IMR-90 (cell line): ENCODE data around the gene WDR17. TPM values are rescaled to one million over a fixed set of nuclear protein-coding genes. Genes with fewer than 3 reads are reported as not detected.

Source experiments
- ATAC-seq: fragments of 200-7000 bp; cut with Tn5 transposase; 2 replicates; pipeline ENCODE4 v1.9.1; 2020; ENCODE audit warnings: low read depth, mild to moderate bottlenecking, moderate library complexity
- BruUV-seq: library from RNA; stranded (reverse); fragments of 400-500 nt; replicated peaks from 2 replicates; lab custom pipeline; 2021; lab: Mats Ljungman, UMichigan
- CTCF ChIA-PET: fragments of 300-600 bp; formaldehyde crosslinking; extraction: SDS; loops from one replicate; lab custom pipeline; 2021; ENCODE audit warnings: antibody characterized with exemption; lab: Yijun Ruan, JAX
- POLR2A ChIA-PET: fragments of 300-600 bp; sonication (Branson Sonifier 250); formaldehyde crosslinking; loops from one replicate; lab custom pipeline; 2022; ENCODE audit warnings: antibody characterized with exemption; ENCODE audit not compliant: unreplicated experiment; lab: Charles Lee
- DNase-seq: peaks from one replicate; pipeline ENCODE4 v3.0.0; 2013
- H2AFZ ChIP-seq: replicated peaks from 2 replicates; pipeline ENCODE3; 2013; ENCODE audit warnings: low read length, mild to moderate bottlenecking; ENCODE audit not compliant: poor library complexity
- H2AK5ac ChIP-seq: 2 replicates; pipeline ENCODE4 v1.6.1; 2013; ENCODE audit warnings: low read depth, low read length, inconsistent platforms
- H2AK9ac ChIP-seq: replicated peaks from 2 replicates; pipeline ENCODE3; 2013; ENCODE audit warnings: mild to moderate bottlenecking, low read depth, low read length, moderate library complexity; ENCODE audit not compliant: poor library complexity
- H2BK120ac ChIP-seq: 2 replicates; pipeline ENCODE4 v1.6.1; 2013; ENCODE audit warnings: low read depth, low read length, inconsistent platforms
- H2BK15ac ChIP-seq: 3 replicates; pipeline ENCODE4 v1.6.1; 2013; ENCODE audit warnings: low read depth, low read length, inconsistent platforms
- H2BK20ac ChIP-seq: 2 replicates; pipeline ENCODE4 v1.6.1; 2013; ENCODE audit warnings: low read depth, mild to moderate bottlenecking, inconsistent platforms, low read length, moderate library complexity
- H2BK5ac ChIP-seq: 2 replicates; pipeline ENCODE4 v1.6.1; 2013; ENCODE audit warnings: mild to moderate bottlenecking, low read depth, low read length, inconsistent platforms; ENCODE audit not compliant: poor library complexity, severe bottlenecking
- H3K14ac ChIP-seq: replicated peaks from 2 replicates; pipeline ENCODE4 v1.6.1; 2013; ENCODE audit warnings: low read depth, low read length, inconsistent platforms
- H3K18ac ChIP-seq: 2 replicates; pipeline ENCODE4 v1.6.1; 2013; ENCODE audit warnings: low read depth, low read length, control low read depth
- H3K23ac ChIP-seq: 2 replicates; pipeline ENCODE4 v1.6.1; 2013; ENCODE audit warnings: low read depth, low read length, inconsistent platforms
- H3K27ac ChIP-seq: 2 replicates; pipeline ENCODE4 v1.5.1; 2013; ENCODE audit warnings: mild to moderate bottlenecking, control low read depth, low read length; ENCODE audit not compliant: insufficient read depth
- H3K27me3 ChIP-seq: 2 replicates; pipeline ENCODE4 v1.6.1; 2013; ENCODE audit warnings: low read length; ENCODE audit not compliant: control insufficient read depth, insufficient read depth
- H3K36me3 ChIP-seq: 2 replicates; pipeline ENCODE4 v1.6.1; 2013; ENCODE audit warnings: low read length, mixed read lengths; ENCODE audit not compliant: control insufficient read depth, insufficient read depth
- H3K4ac ChIP-seq: 2 replicates; pipeline ENCODE4 v1.6.1; 2013; ENCODE audit warnings: low read depth, low read length, inconsistent platforms
- H3K4me1 ChIP-seq: 2 replicates; pipeline ENCODE4 v1.6.1; 2013; ENCODE audit warnings: low read length, mixed read lengths; ENCODE audit not compliant: control insufficient read depth, insufficient read depth
- H3K4me2 ChIP-seq: 2 replicates; pipeline ENCODE4 v1.6.1; 2013; ENCODE audit warnings: low read depth, mild to moderate bottlenecking, control low read depth, low read length, moderate library complexity
- H3K4me3 ChIP-seq: 2 replicates; pipeline ENCODE4 v1.5.1; 2013; ENCODE audit warnings: low read depth, mild to moderate bottlenecking, control low read depth, low read length, moderate library complexity; ENCODE audit not compliant: insufficient read depth
- H3K56ac ChIP-seq: 2 replicates; pipeline ENCODE4 v1.6.1; 2013; ENCODE audit warnings: low read length, inconsistent platforms; ENCODE audit not compliant: insufficient read depth; ENCODE audit errors: extremely low read depth
- H3K79me1 ChIP-seq, 2 experiments: 2 replicates each; pipeline ENCODE4 v1.6.1; 2013; ENCODE audit warnings: low read length in 2 of 2, inconsistent platforms in 1 of 2, low read depth in 1 of 2
- H3K9ac ChIP-seq: 2 replicates; pipeline ENCODE4 v1.6.1; 2013; ENCODE audit warnings: low read depth, low read length, control low read depth
- H3K9me1 ChIP-seq: 2 replicates; pipeline ENCODE4 v1.6.1; 2013; ENCODE audit warnings: low read length, inconsistent platforms; ENCODE audit not compliant: insufficient read depth
- H3K9me3 ChIP-seq: 2 replicates; pipeline ENCODE4 v1.6.1; 2013; ENCODE audit warnings: low read length; ENCODE audit not compliant: control insufficient read depth, insufficient read depth
- H4K20me1 ChIP-seq: 2 replicates; pipeline ENCODE4 v1.6.1; 2013; ENCODE audit warnings: low read length, inconsistent platforms; ENCODE audit not compliant: insufficient read depth
- H4K5ac ChIP-seq: 2 replicates; pipeline ENCODE4 v1.6.1; 2013; ENCODE audit warnings: mild to moderate bottlenecking, low read depth, low read length, control low read depth
- H4K8ac ChIP-seq, 2 experiments: 2 replicates each; pipeline ENCODE4 v1.6.1; 2013; ENCODE audit warnings: low read depth in 2 of 2, low read length in 2 of 2, control low read depth in 1 of 2, inconsistent platforms in 1 of 2
- H4K91ac ChIP-seq: 2 replicates; pipeline ENCODE4 v1.6.1; 2013; ENCODE audit warnings: low read depth, low read length, inconsistent platforms; ENCODE audit not compliant: insufficient read depth
- BHLHE40 ChIP-seq: fragments of 150-350 bp; IDR thresholded peaks from 2 replicates; pipeline ENCODE4 v1.6.1; 2016; ENCODE audit warnings: mild to moderate bottlenecking, low read depth, low read length
- CEBPB ChIP-seq: IDR thresholded peaks from 2 replicates; pipeline ENCODE4 v1.6.1; 2012; ENCODE audit warnings: low read depth, low read length, improper control_type of control experiment
- CHD1 ChIP-seq: IDR thresholded peaks from 2 replicates; pipeline ENCODE4 v1.6.1; 2012; ENCODE audit warnings: low read depth, low read length, improper control_type of control experiment
- FOS ChIP-seq: fragments of 150-350 bp; IDR thresholded peaks from 2 replicates; pipeline ENCODE4 v1.6.1; 2016; ENCODE audit warnings: low read depth, low read length
- MAFK ChIP-seq: IDR thresholded peaks from 2 replicates; pipeline ENCODE4 v1.6.1; 2012; ENCODE audit warnings: low read depth, low read length, improper control_type of control experiment
- MAZ ChIP-seq: IDR thresholded peaks from 2 replicates; pipeline ENCODE4 v1.6.1; 2012; ENCODE audit warnings: low read depth, mild to moderate bottlenecking, low read length, improper control_type of control experiment, moderate library complexity, borderline replicate concordance
- MXI1 ChIP-seq: IDR thresholded peaks from 2 replicates; pipeline ENCODE4 v1.6.1; 2012; ENCODE audit warnings: low read depth, mild to moderate bottlenecking, low read length, moderate library complexity, borderline replicate concordance
- POLR2A ChIP-seq: IDR thresholded peaks from 2 replicates; pipeline ENCODE4 v1.6.1; 2012; ENCODE audit warnings: mild to moderate bottlenecking, low read depth, low read length
- RAD21 ChIP-seq: IDR thresholded peaks from 2 replicates; pipeline ENCODE4 v1.6.1; 2012; ENCODE audit warnings: low read length, improper control_type of control experiment
- RCOR1 ChIP-seq: IDR thresholded peaks from 2 replicates; pipeline ENCODE4 v1.6.1; 2012; ENCODE audit warnings: mild to moderate bottlenecking, low read length, improper control_type of control experiment; ENCODE audit not compliant: insufficient replicate concordance
- RFX5 ChIP-seq: IDR thresholded peaks from 2 replicates; pipeline ENCODE4 v1.8.0; 2012; ENCODE audit warnings: low read depth, mild to moderate bottlenecking, low read length, moderate library complexity
- SMC3 ChIP-seq: fragments of 150-350 bp; IDR thresholded peaks from 2 replicates; pipeline ENCODE4 v1.6.1; 2016; ENCODE audit warnings: low read depth, mild to moderate bottlenecking, antibody characterized with exemption, low read length, moderate library complexity
- WGBS, 2 experiments: methylation state at CpG; one replicate each; pipeline versions ENCODE4 v1.1.5 to v1.1.7; 2013; ENCODE audit warnings: missing lambda C conversion rate in 2 of 2; ENCODE audit not compliant: insufficient read length in 1 of 2; ENCODE audit errors: extremely low coverage in 2 of 2; 5-methylcytosine and 5-hydroxymethylcytosine counted together
- dilution Hi-C: fragments of 300-500 bp; cut with HindIII; formaldehyde crosslinking; loops from one replicate; pipeline ENCODE4 v1.14.3; 2018; ENCODE audit warnings: low sequenced_read_pairs; ENCODE audit not compliant: unreplicated experiment
- in situ Hi-C: fragments of 300-500 bp; cut with MboI; formaldehyde crosslinking; loops from 3 replicates; pipeline ENCODE4 v1.14.3; 2019; ENCODE audit warnings: low sequenced_read_pairs, inconsistent platforms, mixed read lengths
- intact Hi-C: fragments of 100-400 bp; cut with micrococcal nuclease; formaldehyde crosslinking; loops from 2 replicates; pipeline ENCODE4 v1.10.0; 2022
- polyA plus RNA-seq, 3 experiments: library from polyadenylated mRNA; depleted of rRNA; stranded (reverse); fragments of >200 nt; gene quantifications; 2 replicates each; pipeline ENCODE4 v1.2.3, GENCODE V29; 2012; ENCODE audit warnings: low replicate concordance in 1 of 3
- total RNA-seq: library from RNA; depleted of rRNA; stranded (reverse); fragments of >200 nt; gene quantifications from 2 replicates; pipeline ENCODE4 v1.2.3, GENCODE V29; 2012
- TF ChIP-seq, protein P1 (sequence below): fragments of 150-350 bp; IDR thresholded peaks from 2 replicates; pipeline ENCODE4 v1.6.1; 2016; ENCODE audit warnings: low read depth, mild to moderate bottlenecking, low read length, moderate library complexity, borderline replicate concordance
- TF ChIP-seq, protein P2 (sequence below): conservative IDR thresholded peaks from 2 replicates; pipeline ENCODE4 v1.5.1; 2012; ENCODE audit warnings: mild to moderate bottlenecking, low read depth, low read length, improper control_type of control experiment
- TF ChIP-seq, protein P3 (sequence below): fragments of 150-350 bp; IDR thresholded peaks from 2 replicates; pipeline ENCODE4 v1.6.1; 2017; ENCODE audit warnings: mild to moderate bottlenecking, antibody characterized with exemption, low read length, low read depth

The WDR17 gene
- total and polyA plus RNA-seq, 2 of the 4 experiments (the other 2 are of a cell fraction), result 0.53 to 0.54 TPM

DNA sequence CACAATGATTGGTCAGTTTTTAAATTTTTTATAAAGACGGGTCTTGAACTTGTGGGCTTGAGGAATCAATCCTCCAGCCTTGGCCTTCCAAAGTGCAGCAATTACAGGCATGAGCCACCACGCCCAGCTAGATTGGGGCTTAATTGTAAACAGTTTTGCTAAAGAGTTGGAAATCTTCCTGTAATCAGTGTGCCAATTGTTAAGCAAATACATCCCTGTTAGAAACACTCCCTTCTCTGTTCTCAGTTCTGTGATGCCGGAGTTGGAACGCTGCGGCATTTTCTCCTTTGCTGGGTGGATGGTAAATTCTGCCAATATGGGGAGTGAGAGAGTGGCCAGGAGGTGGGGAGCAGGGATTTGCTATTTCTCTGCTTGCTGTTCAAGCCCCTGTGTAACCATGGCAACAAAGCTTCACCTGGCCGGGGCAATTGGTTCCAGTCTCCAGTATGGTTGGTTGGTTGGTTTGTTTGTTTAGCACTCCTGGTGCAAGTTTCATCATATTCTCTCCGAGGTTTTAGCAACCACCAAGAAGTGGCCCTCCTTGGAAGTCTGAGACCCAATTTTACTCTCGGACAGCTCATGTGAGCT, 132.8 kb downstream of the WDR17 start:
- Histone ChIP-seq H4K20me1 (no peaks in the 10 kb centered on the region), H3K4me1 (peaks cover 3% of the 10 kb centered on the region; the same call in 1 of the 2 replicates), H2BK15ac (no peak overlapping the region), H2AK9ac (no peak overlapping the region), H3K27ac (no peak overlapping the region), H3K18ac (no peak overlapping the region), H4K91ac (no peak overlapping the region), H3K36me3 (no peaks in the 10 kb centered on the region), H3K56ac (no peak overlapping the region), H2BK5ac (no peak overlapping the region), H2BK20ac (no peak overlapping the region), H3K23ac (no peak overlapping the region), H3K79me1 (no peaks in the 10 kb centered on the region), H4K8ac (no peak overlapping the region), H2AK5ac (no peak overlapping the region), H3K9me1 (no peaks in the 10 kb centered on the region), H2BK120ac (no peak overlapping the region), H3K4ac (no peak overlapping the region), H3K27me3 (no peaks in the 10 kb centered on the region), H3K4me2 (no peak overlapping the region), H3K9ac (no peak overlapping the region), H3K14ac (no peak overlapping the region), H2AFZ (no peak overlapping the region), H3K4me3 (no peak overlapping the region), H3K9me3 (no peaks in the 10 kb centered on the region), H4K5ac (no peak overlapping the region)
- ATAC-seq (no peak), DNase-seq (no peak)
- ChIA-PET CTCF (no interaction called here), POLR2A (no interaction called here)
- no TSS peak for BruUV-seq
- dilution Hi-C loops, result no loop called here
- in situ Hi-C loops, result loop anchor here (10.0 kb wide), 1 partner anchor 76 kb away; no protein-coding TSS in a partner anchor
- intact Hi-C loops, result loop anchor here (5.0 kb wide), 1 partner anchor 39 kb away; no protein-coding TSS in a partner anchor
- no CpG with 5 or more reads among the region's 8 CpGs for WGBS, 2 experiments
- TF ChIP-seq RAD21, result no peak
- TF ChIP-seq MAFK, result no peak
- no peak for TF ChIP-seq POLR2A
- TF ChIP-seq, protein P1, sequence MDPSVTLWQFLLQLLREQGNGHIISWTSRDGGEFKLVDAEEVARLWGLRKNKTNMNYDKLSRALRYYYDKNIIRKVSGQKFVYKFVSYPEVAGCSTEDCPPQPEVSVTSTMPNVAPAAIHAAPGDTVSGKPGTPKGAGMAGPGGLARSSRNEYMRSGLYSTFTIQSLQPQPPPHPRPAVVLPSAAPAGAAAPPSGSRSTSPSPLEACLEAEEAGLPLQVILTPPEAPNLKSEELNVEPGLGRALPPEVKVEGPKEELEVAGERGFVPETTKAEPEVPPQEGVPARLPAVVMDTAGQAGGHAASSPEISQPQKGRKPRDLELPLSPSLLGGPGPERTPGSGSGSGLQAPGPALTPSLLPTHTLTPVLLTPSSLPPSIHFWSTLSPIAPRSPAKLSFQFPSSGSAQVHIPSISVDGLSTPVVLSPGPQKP, result no peak
- no peak for TF ChIP-seq SMC3
- TF ChIP-seq CEBPB, result no peak
- TF ChIP-seq MXI1, result no peak
- TF ChIP-seq RCOR1, result no peak
- TF ChIP-seq, protein P2, sequence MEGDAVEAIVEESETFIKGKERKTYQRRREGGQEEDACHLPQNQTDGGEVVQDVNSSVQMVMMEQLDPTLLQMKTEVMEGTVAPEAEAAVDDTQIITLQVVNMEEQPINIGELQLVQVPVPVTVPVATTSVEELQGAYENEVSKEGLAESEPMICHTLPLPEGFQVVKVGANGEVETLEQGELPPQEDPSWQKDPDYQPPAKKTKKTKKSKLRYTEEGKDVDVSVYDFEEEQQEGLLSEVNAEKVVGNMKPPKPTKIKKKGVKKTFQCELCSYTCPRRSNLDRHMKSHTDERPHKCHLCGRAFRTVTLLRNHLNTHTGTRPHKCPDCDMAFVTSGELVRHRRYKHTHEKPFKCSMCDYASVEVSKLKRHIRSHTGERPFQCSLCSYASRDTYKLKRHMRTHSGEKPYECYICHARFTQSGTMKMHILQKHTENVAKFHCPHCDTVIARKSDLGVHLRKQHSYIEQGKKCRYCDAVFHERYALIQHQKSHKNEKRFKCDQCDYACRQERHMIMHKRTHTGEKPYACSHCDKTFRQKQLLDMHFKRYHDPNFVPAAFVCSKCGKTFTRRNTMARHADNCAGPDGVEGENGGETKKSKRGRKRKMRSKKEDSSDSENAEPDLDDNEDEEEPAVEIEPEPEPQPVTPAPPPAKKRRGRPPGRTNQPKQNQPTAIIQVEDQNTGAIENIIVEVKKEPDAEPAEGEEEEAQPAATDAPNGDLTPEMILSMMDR, result no peak
- TF ChIP-seq RFX5, result no peak
- TF ChIP-seq FOS, result no peak
- no peak for TF ChIP-seq CHD1
- no peak for TF ChIP-seq MAZ
- TF ChIP-seq, protein P3, sequence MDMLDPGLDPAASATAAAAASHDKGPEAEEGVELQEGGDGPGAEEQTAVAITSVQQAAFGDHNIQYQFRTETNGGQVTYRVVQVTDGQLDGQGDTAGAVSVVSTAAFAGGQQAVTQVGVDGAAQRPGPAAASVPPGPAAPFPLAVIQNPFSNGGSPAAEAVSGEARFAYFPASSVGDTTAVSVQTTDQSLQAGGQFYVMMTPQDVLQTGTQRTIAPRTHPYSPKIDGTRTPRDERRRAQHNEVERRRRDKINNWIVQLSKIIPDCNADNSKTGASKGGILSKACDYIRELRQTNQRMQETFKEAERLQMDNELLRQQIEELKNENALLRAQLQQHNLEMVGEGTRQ, result no peak
- TF ChIP-seq BHLHE40, result no peak
